CD4-positive, alpha-beta T cell treated with Interleukin-4 for 1 hour (primary cell): ENCODE measurements around the gene SHLD1.

Source experiments
- DNase-seq, 2 donors: peaks; one replicate each; pipeline ENCODE4 v3.0.0-alpha.2; 2020 to 2022

The SHLD1 gene

GRCh38 chr20:5899444-5899843 lies 149.2 kb downstream of the SHLD1 start:
- DNase-seq: no peak

GRCh38 chr20:5900908-5901307 lies 150.7 kb downstream of the SHLD1 start:
- no peak for DNase-seq

GRCh38 chr20:5908981-5909380 lies 158.8 kb downstream of the SHLD1 start:
- no peak for DNase-seq

GRCh38 chr20:5910186-5910585 lies 160.0 kb downstream of the SHLD1 start:
- DNase-seq: no peak

- DNase-seq: no peak
These were observed 163.0 kb downstream of the SHLD1 start for GRCh38 chr20:5913166-5913565.
